NB4 (cell line): ENCODE measurements around the gene C6orf132.

Experiments
- DNase-seq: peaks from one replicate; pipeline ENCODE4 v3.0.0; 2010; ENCODE audit warnings: low read depth
- H3K4me3 ChIP-seq: one replicate; pipeline ENCODE4 v1.5.1; 2011; ENCODE audit warnings: mild to moderate bottlenecking, low read depth, low read length, moderate library complexity
- MYC ChIP-seq: IDR thresholded peaks from 2 replicates; pipeline ENCODE4 v1.6.1; 2011; ENCODE audit warnings: low read depth, low read length
- POLR2A ChIP-seq: IDR thresholded peaks from 2 replicates; pipeline ENCODE4 v1.6.1; 2011; ENCODE audit warnings: mild to moderate bottlenecking; ENCODE audit not compliant: insufficient read length; ENCODE audit errors: extremely low read depth
- TF ChIP-seq, protein P1 (sequence below): IDR thresholded peaks from 2 replicates; pipeline ENCODE4 v1.6.1; 2011; ENCODE audit warnings: low read depth, low read length
- TF ChIP-seq, protein P2 (sequence below): IDR thresholded peaks from one replicate; pipeline ENCODE4 v1.5.1; 2012; ENCODE audit warnings: low read depth, low read length

The C6orf132 gene

DNA sequence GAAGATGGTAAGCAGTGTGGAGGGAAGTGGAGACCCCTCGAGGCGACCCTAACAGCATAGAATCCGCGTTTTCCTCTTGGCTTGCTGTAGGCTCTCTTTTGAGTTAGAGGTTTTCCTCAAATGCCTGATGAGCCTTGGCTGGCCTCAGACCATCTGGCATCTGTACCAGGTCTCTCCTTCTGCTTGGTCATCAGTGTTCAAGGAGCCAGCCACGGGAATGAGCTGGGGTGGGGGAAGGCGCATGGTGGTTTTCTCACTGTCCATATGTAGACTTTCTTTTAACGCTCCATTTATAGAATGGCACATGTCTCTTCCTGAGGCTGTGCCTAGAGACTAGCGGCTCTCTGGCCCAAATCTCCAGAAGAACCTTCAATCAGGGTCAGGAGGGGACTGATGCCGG, 22.6 kb upstream of the C6orf132 start:
- no peak overlapping the region for H3K4me3 ChIP-seq
- no peak for DNase-seq
- TF ChIP-seq MYC (no peak), POLR2A (no peak)
- TF ChIP-seq, protein P1, sequence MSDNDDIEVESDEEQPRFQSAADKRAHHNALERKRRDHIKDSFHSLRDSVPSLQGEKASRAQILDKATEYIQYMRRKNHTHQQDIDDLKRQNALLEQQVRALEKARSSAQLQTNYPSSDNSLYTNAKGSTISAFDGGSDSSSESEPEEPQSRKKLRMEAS = no peak
- TF ChIP-seq, protein P2, sequence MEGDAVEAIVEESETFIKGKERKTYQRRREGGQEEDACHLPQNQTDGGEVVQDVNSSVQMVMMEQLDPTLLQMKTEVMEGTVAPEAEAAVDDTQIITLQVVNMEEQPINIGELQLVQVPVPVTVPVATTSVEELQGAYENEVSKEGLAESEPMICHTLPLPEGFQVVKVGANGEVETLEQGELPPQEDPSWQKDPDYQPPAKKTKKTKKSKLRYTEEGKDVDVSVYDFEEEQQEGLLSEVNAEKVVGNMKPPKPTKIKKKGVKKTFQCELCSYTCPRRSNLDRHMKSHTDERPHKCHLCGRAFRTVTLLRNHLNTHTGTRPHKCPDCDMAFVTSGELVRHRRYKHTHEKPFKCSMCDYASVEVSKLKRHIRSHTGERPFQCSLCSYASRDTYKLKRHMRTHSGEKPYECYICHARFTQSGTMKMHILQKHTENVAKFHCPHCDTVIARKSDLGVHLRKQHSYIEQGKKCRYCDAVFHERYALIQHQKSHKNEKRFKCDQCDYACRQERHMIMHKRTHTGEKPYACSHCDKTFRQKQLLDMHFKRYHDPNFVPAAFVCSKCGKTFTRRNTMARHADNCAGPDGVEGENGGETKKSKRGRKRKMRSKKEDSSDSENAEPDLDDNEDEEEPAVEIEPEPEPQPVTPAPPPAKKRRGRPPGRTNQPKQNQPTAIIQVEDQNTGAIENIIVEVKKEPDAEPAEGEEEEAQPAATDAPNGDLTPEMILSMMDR = no peak

DNA sequence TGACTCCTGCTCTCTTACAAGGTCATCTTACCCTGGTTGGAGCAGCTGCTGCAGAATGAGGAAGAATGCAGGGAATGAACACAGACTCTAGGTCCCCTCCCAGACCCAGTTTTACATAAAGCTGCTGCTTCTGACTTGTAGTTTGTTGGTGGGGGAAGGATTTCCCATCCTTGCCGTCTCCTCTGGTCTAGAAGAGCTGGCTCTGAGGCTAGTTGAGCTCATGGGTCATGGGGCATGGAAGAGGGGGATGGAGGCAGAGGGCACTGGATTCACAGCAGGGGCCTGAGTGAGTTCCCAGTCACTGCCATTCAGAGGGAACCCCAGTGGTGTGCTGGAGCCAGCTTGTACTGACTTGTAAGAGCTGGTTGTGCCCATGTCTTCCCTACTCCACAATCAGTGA, 21.6 kb upstream of the C6orf132 start:
- TF ChIP-seq, protein P2 = no peak
- TF ChIP-seq, protein P1 = no peak
- TF ChIP-seq MYC (no peak), POLR2A (no peak)
- DNase-seq = no peak

DNA sequence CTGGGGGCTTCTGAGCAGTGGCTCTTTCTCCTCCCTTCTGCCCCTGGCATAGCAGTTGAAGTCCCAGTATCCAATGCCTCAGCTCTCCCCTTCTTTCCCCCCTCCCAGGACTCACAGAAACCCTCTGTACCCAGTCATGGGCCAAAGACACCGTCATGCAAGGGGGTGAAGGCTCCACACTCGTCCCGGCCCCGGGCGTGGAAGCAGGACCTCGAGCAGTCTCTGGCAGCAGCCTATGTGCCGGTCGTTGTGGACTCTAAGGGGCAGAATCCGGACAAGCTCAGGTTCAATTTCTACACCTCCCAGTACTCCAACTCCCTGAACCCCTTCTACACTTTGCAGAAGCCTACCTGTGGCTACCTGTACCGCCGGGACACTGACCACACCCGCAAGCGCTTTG, 20.4 kb upstream of the C6orf132 start:
- TF ChIP-seq, protein P1 = no peak
- TF ChIP-seq MYC = no peak
- TF ChIP-seq POLR2A = no peak
- TF ChIP-seq, protein P2 = no peak
- DNase-seq = no peak
- H3K4me3 ChIP-seq = no peak overlapping the region

More for the DNA sequence above, 21.6 kb upstream of the C6orf132 start:
- no peak overlapping the region for H3K4me3 ChIP-seq

DNA sequence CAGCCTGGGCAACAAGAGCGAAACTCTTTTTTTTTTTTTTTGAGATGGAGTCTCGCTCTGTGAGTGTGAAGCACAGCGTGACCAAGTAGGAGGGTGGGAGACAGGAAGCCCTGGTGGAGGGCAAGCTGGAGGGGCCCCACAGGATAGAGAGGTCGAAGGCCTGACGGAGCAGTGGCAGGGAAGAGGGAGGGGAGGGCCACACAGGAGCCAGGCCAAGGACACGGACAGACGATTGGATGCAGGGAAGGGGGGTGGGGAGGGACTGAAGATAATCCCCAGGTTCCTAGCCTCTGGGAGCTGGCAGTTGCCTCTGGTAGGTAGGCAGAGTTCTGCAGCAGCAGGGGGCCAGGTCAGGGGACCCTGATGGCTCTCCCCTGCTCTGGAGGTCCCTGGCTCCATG, 20.0 kb upstream of the C6orf132 start:
- no peak for DNase-seq
- H3K4me3 ChIP-seq = no peak overlapping the region
- TF ChIP-seq, protein P2 = no peak
- TF ChIP-seq POLR2A (no peak), MYC (no peak)
- TF ChIP-seq, protein P1 = no peak

DNA sequence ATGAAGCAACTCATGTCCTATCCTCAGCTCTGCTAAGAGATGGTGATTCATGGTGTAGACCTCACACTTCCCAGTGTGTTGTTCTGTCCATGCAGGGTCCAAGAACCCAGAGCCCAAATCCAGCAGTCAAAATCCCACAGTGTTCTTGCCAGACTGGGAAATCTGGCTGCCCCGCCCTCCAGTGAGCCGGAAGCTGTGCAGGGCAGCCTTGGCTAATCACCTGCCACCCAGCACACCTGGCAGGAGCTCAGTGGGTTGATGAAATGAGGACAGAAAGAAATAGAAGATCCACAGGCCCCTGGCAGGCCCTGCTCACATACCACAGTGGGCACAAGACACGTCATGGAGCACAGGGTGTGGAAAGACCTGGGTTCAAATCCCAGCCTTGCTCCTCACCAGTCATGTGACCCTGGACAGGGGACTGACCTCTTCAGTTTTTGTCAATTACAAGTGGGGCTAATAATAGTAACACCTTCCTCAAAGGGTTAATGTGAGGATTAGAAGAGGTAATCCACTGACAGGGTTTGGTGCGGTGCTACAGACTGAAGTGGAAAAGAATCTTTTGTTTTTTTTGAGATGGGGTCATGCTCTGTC, 17.1 kb upstream of the C6orf132 start:
- TF ChIP-seq, protein P2 = no peak
- TF ChIP-seq, protein P1 = no peak
- no peak for TF ChIP-seq POLR2A
- H3K4me3 ChIP-seq = no peak overlapping the region

DNA sequence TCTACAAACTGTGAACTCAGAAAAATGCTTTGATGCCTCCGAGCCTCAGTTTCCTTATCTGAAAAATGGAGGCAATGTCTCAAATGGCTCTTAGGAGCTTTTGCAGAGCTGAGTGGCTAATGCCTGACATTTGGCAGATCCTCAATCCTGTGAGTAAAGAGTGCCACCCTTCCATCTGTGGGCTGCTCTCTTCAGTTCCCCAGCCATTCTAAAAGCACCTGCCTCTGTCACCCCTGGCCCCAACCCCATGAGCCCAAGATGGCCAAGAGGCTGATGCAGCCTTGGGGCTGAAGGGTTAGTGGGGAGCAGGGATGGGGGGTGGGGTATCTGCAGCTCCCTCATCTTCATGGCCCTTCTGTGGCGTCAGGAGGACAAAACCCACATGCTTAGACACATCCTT, 16.2 kb upstream of the C6orf132 start:
- TF ChIP-seq MYC (no peak), POLR2A (no peak)
- TF ChIP-seq, protein P1 = no peak
- TF ChIP-seq, protein P2 = no peak
- no peak overlapping the region for H3K4me3 ChIP-seq
- DNase-seq = no peak

More for the DNA sequence above, 17.1 kb upstream of the C6orf132 start:
- no peak for DNase-seq
